ENCODE data around the gene TUSC2. TPM values are rescaled to one million over a fixed set of nuclear protein-coding genes. Genes with fewer than 3 reads are reported as not detected.

Gene TUSC2
- total and polyA plus RNA-seq, 12 donors = 28.8 to 64.3 (median 34.4) TPM

DNA sequence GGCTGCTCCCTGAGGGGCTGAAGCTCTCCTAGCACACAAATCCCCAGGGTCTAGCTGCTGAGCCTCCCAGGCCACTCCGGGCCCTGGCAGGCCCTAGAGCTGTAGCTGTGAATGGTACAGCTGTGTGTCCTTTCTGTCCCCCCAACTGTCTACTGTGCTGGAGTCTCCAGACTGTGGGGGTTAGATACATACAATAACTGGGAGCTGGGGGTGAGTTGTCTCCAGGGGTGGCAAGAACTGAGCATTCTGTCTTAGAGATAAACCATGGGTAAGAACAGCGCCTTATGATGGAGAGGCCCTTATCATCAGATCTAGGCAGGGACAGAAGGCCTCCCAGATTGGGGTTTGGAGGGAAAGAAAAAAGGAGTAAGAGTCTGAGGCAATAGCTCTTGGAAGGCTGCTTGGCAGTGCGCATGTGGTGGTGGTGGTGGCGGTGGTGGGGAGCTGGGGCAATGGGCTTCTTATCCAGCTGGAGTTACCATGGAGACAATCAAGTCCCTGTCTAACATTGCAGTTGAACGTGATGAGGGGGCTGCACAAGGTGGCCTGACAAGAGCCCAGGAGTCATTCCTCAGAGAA lies 26.3 kb upstream of the TUSC2 start:
- DNase-seq = no peak
- peaks cover 0 to 29% of the 10 kb centered on the region in 2 donors for H3K36me3 ChIP-seq (replicated peaks in 1 of 2)
- H3K27me3 ChIP-seq = no peaks in the 10 kb centered on the region
- TF ChIP-seq POLR2A (IDR thresholded peaks at IDR 0.05) = no peak
- TF ChIP-seq, protein P1, sequence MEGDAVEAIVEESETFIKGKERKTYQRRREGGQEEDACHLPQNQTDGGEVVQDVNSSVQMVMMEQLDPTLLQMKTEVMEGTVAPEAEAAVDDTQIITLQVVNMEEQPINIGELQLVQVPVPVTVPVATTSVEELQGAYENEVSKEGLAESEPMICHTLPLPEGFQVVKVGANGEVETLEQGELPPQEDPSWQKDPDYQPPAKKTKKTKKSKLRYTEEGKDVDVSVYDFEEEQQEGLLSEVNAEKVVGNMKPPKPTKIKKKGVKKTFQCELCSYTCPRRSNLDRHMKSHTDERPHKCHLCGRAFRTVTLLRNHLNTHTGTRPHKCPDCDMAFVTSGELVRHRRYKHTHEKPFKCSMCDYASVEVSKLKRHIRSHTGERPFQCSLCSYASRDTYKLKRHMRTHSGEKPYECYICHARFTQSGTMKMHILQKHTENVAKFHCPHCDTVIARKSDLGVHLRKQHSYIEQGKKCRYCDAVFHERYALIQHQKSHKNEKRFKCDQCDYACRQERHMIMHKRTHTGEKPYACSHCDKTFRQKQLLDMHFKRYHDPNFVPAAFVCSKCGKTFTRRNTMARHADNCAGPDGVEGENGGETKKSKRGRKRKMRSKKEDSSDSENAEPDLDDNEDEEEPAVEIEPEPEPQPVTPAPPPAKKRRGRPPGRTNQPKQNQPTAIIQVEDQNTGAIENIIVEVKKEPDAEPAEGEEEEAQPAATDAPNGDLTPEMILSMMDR (IDR thresholded peaks at IDR 0.05) = no peak
- H3K4me1 ChIP-seq (replicated peaks in 1 of 2) = peaks cover 51 to 60% of the 10 kb centered on the region in 2 donors
- intact Hi-C loops (cut with DNase I) = no loop called here
- no peak overlapping the region for H3K27ac ChIP-seq
- WGBS, 4 donors = 72 to 83% (median 79%) methylated on average over 4 to 5 of the region's 5 CpGs
- no peaks in the 10 kb centered on the region for H3K9me3 ChIP-seq (replicated peaks in 1 of 3)
- H3K4me3 ChIP-seq = no peak overlapping the region

DNA sequence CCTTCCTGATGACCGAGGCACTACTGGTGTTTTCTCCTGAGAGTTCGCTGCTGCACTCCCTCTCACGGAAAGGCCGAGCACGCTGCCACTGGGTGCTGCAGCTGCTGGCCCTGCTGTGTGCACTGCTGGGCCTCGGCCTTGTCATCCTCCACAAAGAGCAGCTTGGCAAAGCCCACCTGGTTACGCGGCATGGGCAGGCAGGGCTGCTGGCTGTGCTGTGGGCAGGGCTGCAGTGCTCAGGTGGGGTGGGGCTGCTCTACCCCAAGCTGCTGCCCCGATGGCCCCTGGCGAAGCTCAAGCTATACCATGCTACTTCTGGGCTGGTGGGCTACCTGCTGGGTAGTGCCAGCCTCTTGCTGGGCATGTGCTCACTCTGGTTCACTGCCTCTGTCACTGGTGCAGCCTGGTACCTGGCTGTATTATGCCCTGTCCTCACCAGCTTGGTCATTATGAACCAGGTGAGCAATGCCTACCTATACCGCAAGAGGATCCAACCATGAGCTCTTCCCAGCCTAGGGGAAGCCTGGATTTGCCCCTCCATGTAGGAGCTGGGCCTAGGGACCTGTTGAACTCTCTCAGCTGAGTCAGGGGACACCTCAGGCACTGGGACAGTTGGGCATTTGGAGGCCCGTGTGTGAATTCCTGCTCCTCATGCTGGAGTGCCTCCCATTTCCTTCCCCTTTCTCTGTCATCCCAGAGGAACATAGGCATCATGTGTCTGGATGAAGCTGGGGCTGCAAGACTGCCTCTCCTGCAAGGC lies 25.4 kb upstream of the TUSC2 start:
- H3K36me3 ChIP-seq (replicated peaks in 1 of 2) = peaks cover 0 to 34% of the 10 kb centered on the region in 2 donors
- 77 to 93% (median 82%) methylated on average over 5 to 12 of the region's 12 CpGs for WGBS, 4 donors

DNA sequence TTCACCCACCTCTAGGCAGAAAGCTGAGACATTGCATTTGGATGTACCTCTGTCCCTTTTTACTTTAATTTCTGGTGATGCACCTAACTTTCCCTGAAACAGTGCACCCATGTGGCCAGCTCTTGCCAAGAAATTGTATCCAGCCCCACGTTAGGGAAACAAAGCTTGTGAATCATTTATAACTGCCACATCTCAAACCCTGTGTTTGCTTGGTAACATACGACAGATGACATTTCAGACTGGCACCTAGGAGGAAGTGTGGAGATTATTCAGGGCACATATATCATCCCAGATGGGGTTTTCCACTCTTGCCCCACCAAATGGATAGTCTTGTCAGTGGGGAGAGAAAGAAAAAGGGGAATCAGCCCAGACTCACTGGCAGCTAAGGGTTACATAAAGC lies 24.8 kb upstream of the TUSC2 start:
- H3K27ac ChIP-seq = no peak overlapping the region
- DNase-seq = no peak
- no peaks in the 10 kb centered on the region for H3K27me3 ChIP-seq
- TF ChIP-seq, protein P1 (IDR thresholded peaks at IDR 0.05) = no peak
- TF ChIP-seq POLR2A (IDR thresholded peaks at IDR 0.05) = no peak
- no peak overlapping the region for H3K4me3 ChIP-seq
- H3K9me3 ChIP-seq (replicated peaks in 1 of 3) = no peaks in the 10 kb centered on the region
- 27 to 47% (median 33%) methylated on average over 2 of the region's 2 CpGs for WGBS, 4 donors
- H3K36me3 ChIP-seq (replicated peaks in 1 of 2) = peaks cover 0 to 41% of the 10 kb centered on the region in 2 donors
- H3K4me1 ChIP-seq (replicated peaks in 1 of 2) = peaks cover 39 to 53% of the 10 kb centered on the region in 2 donors
- intact Hi-C loops (cut with DNase I) = no loop called here

More for the DNA sequence above, 25.4 kb upstream of the TUSC2 start:
- TF ChIP-seq POLR2A (IDR thresholded peaks at IDR 0.05) = no peak
- TF ChIP-seq, protein P1 (IDR thresholded peaks at IDR 0.05) = no peak
- Histone ChIP-seq H3K27me3 (no peaks in the 10 kb centered on the region), H3K4me1 (replicated peaks in 1 of 2) (peaks cover 46 to 60% of the 10 kb centered on the region in 2 donors), H3K4me3 (no peak overlapping the region), H3K27ac (no peak overlapping the region), H3K9me3 (replicated peaks in 1 of 3) (no peaks in the 10 kb centered on the region)
- no peak for DNase-seq
- intact Hi-C loops (cut with DNase I) = no loop called here

DNA sequence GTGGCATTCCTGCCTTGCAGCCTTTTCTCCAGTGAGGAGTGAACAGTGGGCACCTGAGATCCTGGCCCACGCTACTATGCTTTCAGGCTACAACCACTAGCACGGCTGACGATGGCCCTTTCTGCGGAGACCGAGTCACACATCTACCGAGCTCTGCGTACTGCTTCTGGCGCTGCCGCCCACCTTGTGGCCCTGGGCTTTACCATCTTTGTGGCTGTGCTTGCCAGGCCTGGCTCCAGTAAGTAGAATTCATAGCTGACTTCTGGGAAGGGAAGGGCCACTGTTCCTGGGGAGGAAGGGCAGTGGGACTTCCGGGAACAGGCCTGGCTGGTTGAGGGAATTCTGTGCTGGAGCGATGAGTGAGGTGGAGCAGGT lies 23.3 kb upstream of the TUSC2 start:
- Histone ChIP-seq H3K9me3 (replicated peaks in 1 of 3) (no peaks in the 10 kb centered on the region), H3K4me3 (peak overlapping the region in 2 of 4 donors; percentile 47 to 96), H3K36me3 (replicated peaks in 1 of 2) (peaks cover 0 to 46% of the 10 kb centered on the region in 2 donors), H3K27ac (peak overlapping the region in 3 of 5 donors; percentile 55 to 99 (median 93)), H3K27me3 (no peaks in the 10 kb centered on the region), H3K4me1 (replicated peaks in 1 of 2) (peaks cover 25 to 38% of the 10 kb centered on the region in 2 donors)
- WGBS, 4 donors = 18 to 63% (median 40%) methylated on average over 5 to 11 of the region's 11 CpGs
- no peak for DNase-seq
- intact Hi-C loops (cut with DNase I) = no loop called here
- no peak for TF ChIP-seq POLR2A (IDR thresholded peaks at IDR 0.05)
- TF ChIP-seq, protein P1 (IDR thresholded peaks at IDR 0.05) = no peak

All from adrenal gland (tissue), 12 donors.